Tibial nerve (tissue), 4 donors: ENCODE measurements around the gene MC3R. TPM values are rescaled to one million over a fixed set of nuclear protein-coding genes. Genes with fewer than 3 reads are reported as not detected.

Experiments used
- DNase-seq, 2 donors: peaks; one replicate each; pipeline ENCODE4 v3.0.0-alpha.2; 2019; ENCODE audit warnings: low spot score in 2 of 2
- H3K27ac ChIP-seq, 4 donors: fragments of 200-600 bp; sonication (generic) in 3 of 4; one replicate each; pipeline ENCODE4 v1.5.1; 2017 to 2019; ENCODE audit warnings: mild to moderate bottlenecking in 1 of 4
- H3K27me3 ChIP-seq, 2 donors: fragments of 200-600 bp; sonication (generic) in 1 of 2; one replicate each; pipeline versions ENCODE4 v1.5.1 to v1.6.0; 2017 to 2019
- H3K36me3 ChIP-seq, 3 donors: fragments of 200-600 bp; sonication (generic); one replicate each; pipeline ENCODE4 v1.5.1; 2018 to 2019
- H3K4me1 ChIP-seq, 4 donors: fragments of 200-600 bp; sonication (generic) in 3 of 4; one replicate each; pipeline ENCODE4 v1.5.1; 2017 to 2019
- H3K4me3 ChIP-seq, 4 donors: fragments of 200-600 bp; sonication (generic) in 3 of 4; one replicate each; pipeline ENCODE4 v1.5.1; 2017 to 2019; ENCODE audit warnings: mild to moderate bottlenecking in 1 of 4, moderate library complexity in 1 of 4
- H3K9me3 ChIP-seq, 4 donors: fragments of 200-600 bp; sonication (generic) in 3 of 4; one replicate each; pipeline ENCODE4 v1.5.1; 2017 to 2019
- CTCF ChIP-seq, 5 experiments: fragments of 200-600 bp in 3 of 5; fragments of 450-650 bp in 2 of 5; sonication (generic) in 3 of 5; IDR thresholded peaks; one replicate each; pipeline ENCODE4 v1.5.1; 2016 to 2019; ENCODE audit warnings: antibody characterized with exemption in 5 of 5, mild to moderate bottlenecking in 3 of 5, moderate library complexity in 2 of 5
- EP300 ChIP-seq, 2 donors: sonication (generic); formaldehyde crosslinking; IDR thresholded peaks; one replicate each; pipeline ENCODE4 v1.6.1; 2017; ENCODE audit warnings: antibody characterized with exemption in 2 of 2, mild to moderate bottlenecking in 1 of 2
- POLR2A ChIP-seq, 2 donors: fragments of 450-650 bp; IDR thresholded peaks; one replicate each; pipeline ENCODE4 v1.6.1; 2017; ENCODE audit warnings: antibody characterized with exemption in 2 of 2, mild to moderate bottlenecking in 2 of 2, moderate library complexity in 2 of 2
- WGBS, 2 donors: methylation state at CpG; one replicate each; pipeline ENCODE4 v1.1.5; 2018; 5-methylcytosine and 5-hydroxymethylcytosine counted together
- total RNA-seq, 4 donors: library from RNA; depleted of rRNA; stranded (reverse); fragments of >200 nt; gene quantifications; one replicate each; pipeline ENCODE4 v1.1.0, GENCODE V29; 2016

The MC3R gene
- total RNA-seq = not detected

GRCh38 chr20:56247954-56248782 lies at the start of gene MC3R:
TSS of gene MC3R (plus strand) at chr20:56248732. CDS start at chr20:56248844, 112 bp downstream.
- no peaks in the 10 kb centered on the region for H3K9me3 ChIP-seq
- H3K4me3 ChIP-seq = no peak within 1 kb of the TSS
- 20 to 25% methylated on average over 9 of the region's 9 CpGs for WGBS, 2 donors
- H3K27ac ChIP-seq = no peak within 1 kb of the TSS
- H3K36me3 ChIP-seq = no peaks in the 10 kb centered on the region
- DNase-seq = peak in 1 of 2 donors; percentile 10
- peaks cover 0 to 18% of the 10 kb centered on the region in 2 donors for H3K27me3 ChIP-seq
- TF ChIP-seq CTCF (IDR thresholded peaks at IDR 0.05) (peak in 4 of 5 experiments; percentile 32 to 54 (median 39)), EP300 (IDR thresholded peaks at IDR 0.05) (no peak)
- H3K4me1 ChIP-seq = no peaks in the 10 kb centered on the region

- Histone ChIP-seq H3K27ac (no peak overlapping the region), H3K36me3 (no peaks in the 10 kb centered on the region), H3K27me3 (no peaks in the 10 kb centered on the region), H3K4me1 (no peaks in the 10 kb centered on the region), H3K9me3 (peaks cover 0 to 29% (median 0%) of the 10 kb centered on the region in 4 donors), H3K4me3 (no peak overlapping the region)
- no peak for DNase-seq
- 73 to 80% methylated on average over 3 of the region's 3 CpGs for whole genome bisulfite sequencing, 2 donors
- no peak for TF ChIP-seq EP300 (IDR thresholded peaks at IDR 0.05)
- no peak for TF ChIP-seq POLR2A (IDR thresholded peaks at IDR 0.05)
- TF ChIP-seq CTCF (IDR thresholded peaks at IDR 0.05) = no peak
Observed at GRCh38 chr20:56200456-56200855, 48.1 kb upstream of the MC3R start.

GRCh38 chr20:56202493-56203077 lies 45.9 kb upstream of the MC3R start:
- Histone ChIP-seq H3K27ac (no peak overlapping the region), H3K4me1 (no peaks in the 10 kb centered on the region), H3K36me3 (no peaks in the 10 kb centered on the region), H3K9me3 (peaks cover 0 to 29% (median 0%) of the 10 kb centered on the region in 4 donors), H3K27me3 (no peaks in the 10 kb centered on the region), H3K4me3 (no peak overlapping the region)
- WGBS, 2 donors = 45 to 51% methylated on average over 6 of the region's 6 CpGs
- TF ChIP-seq POLR2A (IDR thresholded peaks at IDR 0.05) (no peak), CTCF (IDR thresholded peaks at IDR 0.05) (peak in 2 of 5 experiments; percentile 19 to 28), EP300 (IDR thresholded peaks at IDR 0.05) (no peak)
- no peak for DNase-seq

GRCh38 chr20:56204206-56204605 lies 44.3 kb upstream of the MC3R start:
- Histone ChIP-seq H3K4me1 (no peaks in the 10 kb centered on the region), H3K9me3 (peaks cover 0 to 22% (median 0%) of the 10 kb centered on the region in 4 donors), H3K4me3 (no peak overlapping the region), H3K36me3 (no peaks in the 10 kb centered on the region), H3K27ac (no peak overlapping the region), H3K27me3 (no peaks in the 10 kb centered on the region)
- WGBS, 2 donors = 70 to 90% methylated on average over 2 to 3 of the region's 3 CpGs
- TF ChIP-seq POLR2A (IDR thresholded peaks at IDR 0.05) (no peak), EP300 (IDR thresholded peaks at IDR 0.05) (no peak), CTCF (IDR thresholded peaks at IDR 0.05) (no peak)
- no peak for DNase-seq

- Histone ChIP-seq H3K4me3 (no peak overlapping the region), H3K9me3 (peaks cover 0 to 10% (median 0%) of the 10 kb centered on the region in 4 donors), H3K27ac (no peak overlapping the region), H3K27me3 (no peaks in the 10 kb centered on the region), H3K36me3 (no peaks in the 10 kb centered on the region), H3K4me1 (no peaks in the 10 kb centered on the region)
- no peak for DNase-seq
- WGBS, 2 donors = 82 to 84% methylated on average over 3 of the region's 3 CpGs
- TF ChIP-seq EP300 (IDR thresholded peaks at IDR 0.05) (no peak), CTCF (IDR thresholded peaks at IDR 0.05) (no peak), POLR2A (IDR thresholded peaks at IDR 0.05) (no peak)
Observed at GRCh38 chr20:56205346-56205745, 43.2 kb upstream of the MC3R start.
